GM12874 (cell line): ENCODE data around the gene CES2.

Source experiments
- CTCF ChIP-seq: IDR thresholded peaks from 2 replicates; pipeline ENCODE4 v1.5.1; 2011; ENCODE audit warnings: low read depth, mild to moderate bottlenecking, control low read depth, low read length, moderate library complexity; ENCODE audit not compliant: insufficient read depth

CES2 gene

DNA sequence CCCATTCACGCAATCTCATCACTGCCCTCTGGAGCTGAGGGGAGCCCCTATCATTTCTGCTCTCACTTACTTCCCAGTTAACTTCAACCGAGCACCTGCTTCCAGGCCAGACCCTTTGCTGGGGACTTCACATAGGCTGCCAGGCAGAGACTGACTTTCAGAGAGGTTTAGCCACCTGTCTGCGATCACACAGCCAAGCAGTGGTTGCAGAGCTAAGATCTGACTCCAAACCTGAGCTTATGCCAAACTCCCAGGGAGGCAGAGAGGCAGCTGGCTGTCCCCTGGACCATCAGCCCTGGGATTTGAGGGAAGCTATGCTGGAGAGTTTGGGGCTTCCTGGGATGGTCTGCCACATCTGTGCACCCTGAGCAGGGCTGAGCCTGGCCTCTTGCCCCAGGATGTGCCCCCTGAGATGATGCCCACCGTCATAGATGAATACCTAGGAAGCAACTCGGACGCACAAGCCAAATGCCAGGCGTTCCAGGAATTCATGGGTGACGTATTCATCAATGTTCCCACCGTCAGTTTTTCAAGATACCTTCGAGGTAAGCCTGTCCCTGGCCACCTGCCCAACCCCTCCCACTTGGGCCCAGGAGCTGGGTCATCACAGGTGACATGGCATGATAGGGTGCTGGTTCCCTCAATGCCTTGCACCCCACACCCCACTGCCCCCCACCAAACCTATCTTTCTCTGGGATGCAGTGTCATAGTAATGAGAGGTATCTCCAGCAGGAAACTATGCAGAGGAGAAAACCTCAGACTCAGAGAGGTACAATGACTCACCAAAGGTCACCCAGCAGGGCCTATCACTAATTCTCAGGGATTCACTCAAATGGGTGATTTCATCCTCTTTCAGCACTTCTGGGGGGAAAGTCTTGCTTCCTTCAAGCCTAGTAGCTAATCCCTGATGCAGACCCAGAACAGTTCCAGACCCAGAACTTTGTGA lies 35.7 kb downstream of the CES2 start:
- no peak for TF ChIP-seq CTCF

GRCh38 chr16:66972983-66973382 lies 37.7 kb downstream of the CES2 start:
- TF ChIP-seq CTCF, result no peak

DNA sequence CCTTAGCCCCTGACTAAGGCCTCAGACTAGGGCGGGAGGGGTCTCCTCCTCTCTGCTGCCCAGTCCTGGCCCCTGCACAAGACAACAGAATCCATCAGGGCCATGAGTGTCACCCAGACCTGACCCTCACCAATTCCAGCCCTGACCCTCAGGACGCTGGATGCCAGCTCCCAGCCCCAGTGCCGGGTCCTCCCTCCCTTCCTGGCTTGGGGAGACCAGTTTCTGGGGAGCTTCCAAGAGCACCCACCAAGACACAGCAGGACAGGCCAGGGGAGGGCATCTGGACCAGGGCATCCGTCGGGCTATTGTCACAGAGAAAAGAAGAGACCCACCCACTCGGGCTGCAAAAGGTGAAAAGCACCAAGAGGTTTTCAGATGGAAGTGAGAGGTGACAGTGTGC lies 38.4 kb downstream of the CES2 start:
- TF ChIP-seq CTCF, result no peak

GRCh38 chr16:66975302-66975893 lies 40.1 kb downstream of the CES2 start:
- no peak for TF ChIP-seq CTCF

- TF ChIP-seq CTCF, result no peak
Measured at GRCh38 chr16:66976746-66977145, 41.4 kb downstream of the CES2 start.

GRCh38 chr16:66977341-66978113 lies 42.2 kb downstream of the CES2 start:
- peak; percentile 93 for TF ChIP-seq CTCF
